Esophagus squamous epithelium (tissue), 5 donors: ENCODE data around the gene CKLF. TPM values are rescaled to one million over a fixed set of nuclear protein-coding genes. Genes with fewer than 3 reads are reported as not detected.
A peak's percentile ranks its signal among the peaks of the same experiment; 100 is the strongest.

Source experiments
- DNase-seq: peaks from one replicate; lab custom pipeline; 2025; lab: John Stamatoyannopoulos, UW
- H3K27ac ChIP-seq, 4 donors: fragments of 200-600 bp; sonication (generic); one replicate each; pipeline ENCODE4 v1.5.1; 2016 to 2019; ENCODE audit warnings: mild to moderate bottlenecking in 1 of 4
- H3K27me3 ChIP-seq, 4 donors: fragments of 200-600 bp; sonication (generic); 1 replicate in 3 of 4; 2 replicates in 1 of 4; pipeline versions ENCODE4 v1.5.1 to v1.6.0; 2017 to 2021; ENCODE audit warnings: antibody characterized with exemption in 1 of 4
- H3K36me3 ChIP-seq, 3 donors: fragments of 200-600 bp; sonication (generic); one replicate each; pipeline ENCODE4 v1.5.1; 2016 to 2019
- H3K4me1 ChIP-seq, 3 donors: fragments of 200-600 bp; sonication (generic); one replicate each; pipeline ENCODE4 v1.5.1; 2017 to 2019
- H3K4me3 ChIP-seq, 4 donors: fragments of 200-600 bp; sonication (generic); 1 replicate in 3 of 4; 2 replicates in 1 of 4; pipeline ENCODE4 v1.5.1; 2016 to 2019; ENCODE audit warnings: mild to moderate bottlenecking in 2 of 4, moderate library complexity in 1 of 4
- H3K9me3 ChIP-seq, 3 donors: fragments of 200-600 bp; sonication (generic); one replicate each; pipeline ENCODE4 v1.5.1; 2016 to 2019
- POLR2A ChIP-seq, 4 donors: fragments of 450-650 bp; IDR thresholded peaks; one replicate each; pipeline ENCODE4 v1.6.1; 2017; ENCODE audit warnings: antibody characterized with exemption in 4 of 4, mild to moderate bottlenecking in 4 of 4, moderate library complexity in 3 of 4
- WGBS, 2 donors: methylation state at CpG; one replicate each; pipeline ENCODE4 v1.1.5; 2018; 5-methylcytosine and 5-hydroxymethylcytosine counted together
- intact Hi-C: fragments of 100-400 bp; cut with DNase I; formaldehyde crosslinking; loops from one replicate; pipeline ENCODE4 v1.15.0; 2022
- total RNA-seq, 4 donors: library from RNA; depleted of rRNA; stranded (reverse); fragments of >200 nt; gene quantifications; one replicate each; pipeline ENCODE4 v1.1.0, GENCODE V29; 2016
- TF ChIP-seq, protein P1 (sequence below), 6 experiments: fragments of 450-650 bp in 4 of 6; fragments of 200-600 bp in 2 of 6; sonication (generic) in 2 of 6; IDR thresholded peaks; one replicate each; pipeline ENCODE4 v1.5.1; 2016 to 2019; ENCODE audit warnings: antibody characterized with exemption in 6 of 6, mild to moderate bottlenecking in 4 of 6, moderate library complexity in 4 of 6
- donor health status: DM: yes; HTN: yes; CAD: no.

The CKLF gene
- total RNA-seq, 4 donors from 2014 or later = 8.6 to 34.1 (median 16.9) TPM

DNA sequence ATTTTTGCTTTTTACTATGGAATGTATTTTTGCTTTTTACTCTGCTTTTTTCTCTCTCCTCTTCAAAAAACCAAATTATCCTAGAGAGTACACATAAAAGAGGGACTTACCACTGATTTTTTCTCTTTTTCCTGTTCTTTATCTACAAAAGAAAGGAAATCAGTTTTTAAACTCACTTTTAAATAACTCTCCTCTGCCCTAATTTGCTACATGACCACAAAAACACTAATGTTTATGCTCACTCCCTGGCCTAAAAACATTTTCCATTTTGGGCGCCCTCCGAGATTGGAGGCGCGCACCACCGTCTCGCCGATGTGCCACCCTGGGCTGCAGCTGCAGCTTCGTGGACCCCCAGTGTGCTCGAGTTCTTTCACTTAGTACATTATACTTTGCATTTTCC is 3.5 kb upstream of the CKLF start:
- Histone ChIP-seq H3K9me3 (no peaks in the 10 kb centered on the region), H3K4me3 (peak overlapping the region in 3 of 4 donors; percentile 65 to 91 (median 79)), H3K27ac (peak overlapping the region; percentile 91 to 97 (median 92)), H3K36me3 (peaks cover 0 to 33% (median 0%) of the 10 kb centered on the region in 3 donors), H3K27me3 (no peaks in the 10 kb centered on the region), H3K4me1 (peaks cover 27 to 65% (median 30%) of the 10 kb centered on the region in 3 donors)
- TF ChIP-seq, protein P1, sequence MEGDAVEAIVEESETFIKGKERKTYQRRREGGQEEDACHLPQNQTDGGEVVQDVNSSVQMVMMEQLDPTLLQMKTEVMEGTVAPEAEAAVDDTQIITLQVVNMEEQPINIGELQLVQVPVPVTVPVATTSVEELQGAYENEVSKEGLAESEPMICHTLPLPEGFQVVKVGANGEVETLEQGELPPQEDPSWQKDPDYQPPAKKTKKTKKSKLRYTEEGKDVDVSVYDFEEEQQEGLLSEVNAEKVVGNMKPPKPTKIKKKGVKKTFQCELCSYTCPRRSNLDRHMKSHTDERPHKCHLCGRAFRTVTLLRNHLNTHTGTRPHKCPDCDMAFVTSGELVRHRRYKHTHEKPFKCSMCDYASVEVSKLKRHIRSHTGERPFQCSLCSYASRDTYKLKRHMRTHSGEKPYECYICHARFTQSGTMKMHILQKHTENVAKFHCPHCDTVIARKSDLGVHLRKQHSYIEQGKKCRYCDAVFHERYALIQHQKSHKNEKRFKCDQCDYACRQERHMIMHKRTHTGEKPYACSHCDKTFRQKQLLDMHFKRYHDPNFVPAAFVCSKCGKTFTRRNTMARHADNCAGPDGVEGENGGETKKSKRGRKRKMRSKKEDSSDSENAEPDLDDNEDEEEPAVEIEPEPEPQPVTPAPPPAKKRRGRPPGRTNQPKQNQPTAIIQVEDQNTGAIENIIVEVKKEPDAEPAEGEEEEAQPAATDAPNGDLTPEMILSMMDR (IDR thresholded peaks at IDR 0.05) = no peak
- TF ChIP-seq POLR2A (IDR thresholded peaks at IDR 0.05) = no peak
- no peak for DNase-seq
- WGBS, 2 donors = 56 to 71% methylated on average over 9 of the region's 9 CpGs
- intact Hi-C loops = no loop called here

DNA sequence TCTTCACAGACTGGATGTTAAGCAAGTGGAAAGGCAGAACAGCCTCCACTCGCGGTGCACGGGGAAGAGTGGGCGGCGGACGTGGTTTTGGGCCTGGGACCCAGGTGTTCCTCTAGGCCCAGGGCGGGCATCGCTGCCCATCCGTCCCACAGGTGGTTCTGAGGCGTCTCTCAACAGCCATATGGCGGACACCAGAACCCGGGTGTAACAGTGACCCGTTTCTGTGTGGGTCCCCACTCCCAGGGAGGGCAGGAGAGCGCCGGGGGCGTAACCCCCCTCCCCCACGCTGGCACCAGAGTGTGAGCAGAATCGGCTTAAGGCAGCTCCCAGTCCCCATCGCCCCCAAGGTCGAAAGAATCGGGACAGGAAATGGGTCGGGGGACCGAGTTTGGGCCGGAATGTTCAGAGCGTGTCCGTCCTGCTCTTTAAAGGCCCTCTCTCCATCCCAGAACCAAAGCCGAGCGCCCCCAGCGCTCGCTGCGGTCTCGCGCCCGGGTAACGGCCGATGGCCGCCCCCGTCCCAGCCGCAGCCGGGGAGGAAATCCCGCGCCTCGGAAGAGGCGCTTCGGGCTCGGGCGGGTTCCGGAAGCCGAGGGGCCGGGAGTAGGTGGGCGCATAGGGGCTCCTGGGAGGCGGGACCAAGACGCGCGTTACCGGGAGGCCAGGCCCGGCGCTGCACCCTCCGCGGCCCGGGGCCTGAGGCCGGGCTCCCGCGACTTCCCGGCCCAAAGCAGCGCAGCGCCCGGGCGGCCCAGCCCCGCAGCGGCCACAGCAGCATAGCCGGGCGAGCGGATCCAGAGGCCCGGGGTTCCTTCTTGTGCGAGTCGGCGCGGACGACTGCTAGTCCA is 2.9 kb upstream of the CKLF start, which contains the start of gene TK2:
TSS of gene TK2 (minus strand) at position 839 of the 848 bp plus-strand sequence. CDS start at position 778, 61 bp downstream.
- H3K36me3 ChIP-seq = peaks cover 0 to 27% (median 0%) of the 10 kb centered on the region in 3 donors
- TF ChIP-seq POLR2A (IDR thresholded peaks at IDR 0.05) = peak in 2 of 4 donors; percentile 54 to 55
- TF ChIP-seq, protein P1 (IDR thresholded peaks at IDR 0.05) = peak in 1 of 6 experiments; percentile 22
- peak within 1 kb of the TSS; percentile 65 to 91 (median 79) for H3K4me3 ChIP-seq
- no peak for DNase-seq
- peaks cover 27 to 71% (median 30%) of the 10 kb centered on the region in 3 donors for H3K4me1 ChIP-seq
- WGBS, 2 donors = 14 to 24% methylated on average over 6 of the region's 80 CpGs
- peak within 1 kb of the TSS; percentile 91 to 97 (median 92) for H3K27ac ChIP-seq
- intact Hi-C loops = no loop called here
- no peaks in the 10 kb centered on the region for H3K9me3 ChIP-seq
- H3K27me3 ChIP-seq = no peaks in the 10 kb centered on the region

DNA sequence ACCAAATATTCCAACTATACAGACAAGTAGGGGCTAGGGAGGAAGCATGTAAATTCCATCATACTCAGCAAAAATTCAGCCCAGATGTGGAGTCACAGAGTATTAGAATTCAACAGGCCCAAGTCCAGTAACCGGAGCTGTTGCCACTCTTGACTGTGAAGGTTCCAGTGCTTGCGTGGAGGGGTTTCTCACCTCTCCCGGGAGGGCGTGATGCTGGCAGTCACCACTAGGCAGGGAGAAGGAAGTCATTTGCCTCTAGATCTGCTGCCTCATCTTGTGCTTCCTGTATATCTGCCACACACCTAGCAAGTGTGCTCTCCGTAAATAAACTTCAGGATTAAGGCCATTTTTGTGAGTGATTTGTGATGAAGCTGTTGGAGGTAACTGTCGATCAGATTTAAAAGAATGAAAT is 1.0 kb upstream of the CKLF start:
- peak overlapping the region; percentile 83 to 98 (median 96) for H3K27ac ChIP-seq
- 36 to 55% methylated on average over 6 of the region's 6 CpGs for WGBS, 2 donors
- peaks cover 27 to 82% (median 30%) of the 10 kb centered on the region in 3 donors for H3K4me1 ChIP-seq
- H3K36me3 ChIP-seq = peaks cover 0 to 12% (median 0%) of the 10 kb centered on the region in 3 donors
- H3K27me3 ChIP-seq = no peaks in the 10 kb centered on the region
- no peak for DNase-seq
- intact Hi-C loops = no loop called here
- no peaks in the 10 kb centered on the region for H3K9me3 ChIP-seq
- H3K4me3 ChIP-seq = peak overlapping the region in 1 of 4 donors; percentile 59
- peak in 1 of 4 donors; percentile 22 for TF ChIP-seq POLR2A (IDR thresholded peaks at IDR 0.05)
- TF ChIP-seq, protein P1 (IDR thresholded peaks at IDR 0.05) = peak in 5 of 6 experiments; percentile 7 to 53 (median 26)

DNA sequence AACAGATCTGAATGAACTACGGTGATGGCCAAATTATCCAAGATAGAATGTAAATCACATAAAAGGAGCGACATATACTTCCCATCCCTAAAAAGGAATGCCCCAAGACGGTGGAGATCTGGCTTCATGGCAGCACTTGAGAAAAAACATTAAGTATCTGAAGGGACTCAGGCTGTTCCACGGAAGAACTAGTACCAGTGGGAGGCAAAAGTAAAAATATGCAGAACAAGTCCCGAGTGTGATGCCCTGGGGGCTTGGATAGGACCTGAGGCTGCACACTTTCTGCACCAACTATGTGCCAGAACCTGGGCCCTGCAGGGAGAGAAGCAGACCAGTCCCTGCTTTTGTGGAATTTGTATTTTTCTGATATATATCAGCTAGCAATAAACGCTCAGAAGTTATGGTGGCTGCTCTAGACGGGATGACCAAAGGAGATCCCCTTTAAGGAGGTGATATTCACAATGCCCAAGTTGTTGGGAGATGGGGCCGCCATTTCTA is 539 bp upstream of the CKLF start:
- 35 to 38% methylated on average over 7 to 8 of the region's 8 CpGs for WGBS, 2 donors
- Histone ChIP-seq H3K27me3 (no peaks in the 10 kb centered on the region), H3K4me3 (peak overlapping the region; percentile 36 to 79 (median 62)), H3K36me3 (peaks cover 0 to 12% (median 0%) of the 10 kb centered on the region in 3 donors), H3K9me3 (no peaks in the 10 kb centered on the region), H3K4me1 (peaks cover 27 to 84% (median 30%) of the 10 kb centered on the region in 3 donors), H3K27ac (peak overlapping the region; percentile 83 to 98 (median 96))
- TF ChIP-seq POLR2A (IDR thresholded peaks at IDR 0.05) = no peak
- TF ChIP-seq, protein P1 (IDR thresholded peaks at IDR 0.05) = no peak
- no peak for DNase-seq
- intact Hi-C loops = no loop called here
